ENCODE results near the gene GPRIN1. TPM values are rescaled to one million over a fixed set of nuclear protein-coding genes. Genes with fewer than 3 reads are reported as not detected.
"Not testable (repeated sequence)": the region's sequence is repeated elsewhere in the genome, so short reads cannot be mapped to it uniquely, and the experiment has no call there.

The GPRIN1 gene
- total and polyA plus RNA-seq, 3 donors from 2014 or later = 2.5 to 8.4 (median 5.7) TPM

DNA sequence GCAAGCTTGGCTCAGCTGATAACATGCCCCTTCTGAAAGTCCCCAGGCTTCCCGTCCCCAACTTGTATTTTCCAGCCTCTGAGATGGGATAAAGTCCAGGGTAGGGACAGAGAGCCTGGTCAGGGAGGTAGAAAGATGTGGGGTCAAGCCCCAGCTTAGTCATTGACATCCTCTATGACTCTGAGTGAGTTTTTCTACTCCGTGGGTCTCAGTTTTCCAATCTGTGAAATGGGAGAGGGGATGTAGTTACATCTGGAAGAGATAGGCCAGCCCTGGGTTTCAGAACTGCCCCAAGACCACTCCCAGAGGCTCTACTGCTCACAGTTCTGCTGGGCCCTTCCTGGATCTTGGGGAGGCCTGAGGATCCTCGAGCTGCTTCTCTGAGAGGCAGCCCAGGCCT, 3.1 kb downstream of the GPRIN1 start:
- H3K36me3 ChIP-seq (ENCODE audit: low read depth, missing control alignments) = no peaks in the 10 kb centered on the region
- 92% methylated on average over 3 of the region's 3 CpGs for WGBS, 2 donors
- intact Hi-C loops (cut with DNase I; ENCODE audit: low total_unique reads) = no loop called here

DNA sequence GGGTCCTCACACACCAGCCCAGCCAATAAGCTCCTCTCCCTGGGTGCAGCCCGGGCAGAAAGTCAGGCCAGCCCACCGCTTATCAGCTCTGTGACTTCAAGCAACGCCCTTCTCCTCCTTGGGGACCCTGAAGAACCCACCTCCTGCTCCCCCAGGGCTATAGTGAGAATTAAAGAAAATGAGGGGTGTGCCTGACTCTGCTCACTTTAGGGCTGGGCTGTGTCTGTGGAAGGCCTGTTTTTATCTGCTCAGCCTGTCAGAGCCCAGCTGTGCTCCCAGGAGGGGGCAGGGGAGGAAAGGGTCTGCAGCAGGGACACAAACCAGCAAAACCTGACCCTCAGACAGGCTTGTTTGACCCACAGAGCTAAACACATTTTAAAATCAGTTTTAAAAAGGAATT, 3.9 kb downstream of the GPRIN1 start:
- TF ChIP-seq POLR2A (IDR thresholded peaks at IDR 0.05) = no peak
- TF ChIP-seq, protein P1, sequence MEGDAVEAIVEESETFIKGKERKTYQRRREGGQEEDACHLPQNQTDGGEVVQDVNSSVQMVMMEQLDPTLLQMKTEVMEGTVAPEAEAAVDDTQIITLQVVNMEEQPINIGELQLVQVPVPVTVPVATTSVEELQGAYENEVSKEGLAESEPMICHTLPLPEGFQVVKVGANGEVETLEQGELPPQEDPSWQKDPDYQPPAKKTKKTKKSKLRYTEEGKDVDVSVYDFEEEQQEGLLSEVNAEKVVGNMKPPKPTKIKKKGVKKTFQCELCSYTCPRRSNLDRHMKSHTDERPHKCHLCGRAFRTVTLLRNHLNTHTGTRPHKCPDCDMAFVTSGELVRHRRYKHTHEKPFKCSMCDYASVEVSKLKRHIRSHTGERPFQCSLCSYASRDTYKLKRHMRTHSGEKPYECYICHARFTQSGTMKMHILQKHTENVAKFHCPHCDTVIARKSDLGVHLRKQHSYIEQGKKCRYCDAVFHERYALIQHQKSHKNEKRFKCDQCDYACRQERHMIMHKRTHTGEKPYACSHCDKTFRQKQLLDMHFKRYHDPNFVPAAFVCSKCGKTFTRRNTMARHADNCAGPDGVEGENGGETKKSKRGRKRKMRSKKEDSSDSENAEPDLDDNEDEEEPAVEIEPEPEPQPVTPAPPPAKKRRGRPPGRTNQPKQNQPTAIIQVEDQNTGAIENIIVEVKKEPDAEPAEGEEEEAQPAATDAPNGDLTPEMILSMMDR (IDR thresholded peaks at IDR 0.05) = no peak
- Histone ChIP-seq H3K27me3 (no peaks in the 10 kb centered on the region), H3K4me3 (no peak overlapping the region), H3K27ac (no peak overlapping the region), H3K36me3 (ENCODE audit: low read depth, missing control alignments) (no peaks in the 10 kb centered on the region), H3K4me1 (peaks cover 4% of the 10 kb centered on the region), H3K9me3 (no peaks in the 10 kb centered on the region)
- WGBS, 2 donors = 64 to 76% methylated on average over 3 of the region's 3 CpGs
- DNase-seq = no peak
- intact Hi-C loops (cut with DNase I; ENCODE audit: low total_unique reads) = no loop called here

More for the DNA sequence above, 3.1 kb downstream of the GPRIN1 start:
- no peak for DNase-seq
- H3K27ac ChIP-seq = no peak overlapping the region
- no peaks in the 10 kb centered on the region for H3K9me3 ChIP-seq
- TF ChIP-seq, protein P1 (IDR thresholded peaks at IDR 0.05) = no peak
- TF ChIP-seq POLR2A (IDR thresholded peaks at IDR 0.05) = no peak
- H3K4me3 ChIP-seq = no peak overlapping the region
- H3K27me3 ChIP-seq = no peaks in the 10 kb centered on the region
- H3K4me1 ChIP-seq = peaks cover 4% of the 10 kb centered on the region

DNA sequence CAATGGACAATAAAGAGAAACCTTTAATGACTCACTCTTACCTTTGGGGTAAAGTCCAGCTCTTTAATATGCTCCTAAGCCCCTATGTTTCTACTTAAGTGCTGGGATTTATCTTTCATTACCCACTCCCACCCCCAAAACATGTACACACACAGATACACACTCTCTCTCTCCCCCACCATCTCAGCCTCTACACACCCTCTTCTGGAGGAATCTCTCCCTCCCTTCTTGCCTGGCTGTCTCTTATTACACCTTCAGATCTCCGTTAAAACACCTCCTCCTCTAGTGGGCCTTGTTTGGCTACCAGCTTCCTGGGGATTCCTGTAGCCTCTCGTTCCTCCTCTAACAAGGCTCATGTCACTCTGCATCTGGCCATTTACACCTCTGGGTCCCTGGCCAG, 6.9 kb downstream of the GPRIN1 start:
- Histone ChIP-seq H3K36me3 (ENCODE audit: low read depth, missing control alignments) (no peaks in the 10 kb centered on the region), H3K9me3 (no peaks in the 10 kb centered on the region), H3K4me1 (no peaks in the 10 kb centered on the region), H3K27ac (no peak overlapping the region), H3K4me3 (no peak overlapping the region), H3K27me3 (no peaks in the 10 kb centered on the region)
- no peak for DNase-seq
- intact Hi-C loops (cut with DNase I; ENCODE audit: low total_unique reads) = no loop called here
- TF ChIP-seq, protein P1 (IDR thresholded peaks at IDR 0.05) = no peak
- TF ChIP-seq POLR2A (IDR thresholded peaks at IDR 0.05) = no peak
- WGBS, 2 donors = 61 to 67% methylated on average over 2 of the region's 2 CpGs

DNA sequence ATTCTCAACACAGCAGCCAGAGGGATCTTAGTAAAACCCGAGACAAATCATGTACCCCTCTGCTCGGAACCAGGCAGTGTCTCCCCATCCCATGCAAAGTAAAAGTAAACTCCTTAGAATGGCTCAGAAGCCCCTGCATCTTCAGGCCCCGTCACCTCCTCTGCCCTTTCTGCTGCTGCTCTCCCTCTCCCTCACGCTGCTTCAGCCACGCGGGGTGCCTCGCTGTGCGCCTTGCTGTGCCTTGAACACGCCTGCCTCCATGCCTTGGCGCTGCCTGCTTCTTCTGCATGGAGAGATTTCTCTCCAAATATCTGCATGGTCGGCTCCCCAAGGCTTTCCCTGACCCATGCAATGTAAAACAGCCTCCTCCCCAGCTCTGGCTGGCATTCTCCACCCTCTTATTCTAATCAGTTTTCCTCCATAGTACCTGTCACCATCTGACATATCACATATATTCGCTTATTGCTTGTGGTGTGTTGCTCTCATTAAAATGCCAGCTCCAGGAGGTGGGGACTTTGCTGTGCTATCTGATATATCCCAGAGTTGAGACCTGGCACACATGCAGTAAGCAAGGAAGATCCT, 8.0 kb downstream of the GPRIN1 start:
- WGBS, 2 donors = 83 to 89% methylated on average over 12 of the region's 12 CpGs
- Histone ChIP-seq H3K27me3 (no peaks in the 10 kb centered on the region), H3K27ac (no peak overlapping the region), H3K36me3 (ENCODE audit: low read depth, missing control alignments) (no peaks in the 10 kb centered on the region), H3K4me1 (no peaks in the 10 kb centered on the region), H3K9me3 (no peaks in the 10 kb centered on the region), H3K4me3 (no peak overlapping the region)
- intact Hi-C loops (cut with DNase I; ENCODE audit: low total_unique reads) = no loop called here
- no peak for DNase-seq
- TF ChIP-seq, protein P1 (IDR thresholded peaks at IDR 0.05) = no peak
- TF ChIP-seq POLR2A (IDR thresholded peaks at IDR 0.05) = no peak

DNA sequence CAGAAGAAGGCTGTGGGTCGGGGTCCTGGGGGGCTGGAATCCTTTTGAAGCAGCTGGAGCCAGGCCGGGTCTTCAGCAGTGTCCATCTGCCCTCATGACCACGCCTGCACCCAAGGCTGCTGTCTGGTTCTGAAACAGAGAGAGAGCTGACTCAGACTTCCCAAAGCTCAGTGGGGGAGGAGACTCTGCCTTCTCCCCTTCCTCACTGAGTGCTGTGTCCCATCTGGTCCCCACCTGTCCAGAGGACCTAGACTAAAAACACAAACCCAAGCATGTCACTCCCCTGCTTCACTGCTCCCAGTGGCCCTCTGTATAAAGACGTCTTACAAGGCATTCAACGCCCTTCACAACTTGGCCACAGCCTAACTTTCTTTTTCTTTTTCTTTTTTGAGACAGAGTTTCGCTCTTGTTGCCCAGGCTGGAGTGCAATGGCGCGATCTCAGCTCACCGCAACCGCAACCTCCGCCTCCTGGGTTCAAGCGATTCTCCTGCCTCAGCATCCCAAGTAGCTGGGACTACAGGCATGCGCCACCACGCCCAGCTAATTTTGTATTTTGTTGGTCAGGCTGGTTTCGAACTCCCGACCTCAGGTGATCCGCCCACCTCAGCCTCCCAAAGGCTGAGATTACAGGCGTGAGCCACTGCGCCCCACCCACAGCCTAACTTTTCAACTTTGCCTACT, 10.1 kb downstream of the GPRIN1 start:
- WGBS, 2 donors = 93% methylated on average over 18 to 19 of the region's 19 CpGs
- H3K36me3 ChIP-seq (ENCODE audit: low read depth, missing control alignments); intact Hi-C loops (cut with DNase I; ENCODE audit: low total_unique reads); H3K4me3 ChIP-seq; DNase-seq; H3K4me1 ChIP-seq; H3K27me3 ChIP-seq; H3K9me3 ChIP-seq; H3K27ac ChIP-seq: not testable (repeated sequence)

Data from testis (tissue), 3 donors.